ENCODE results near the gene PNRC1. TPM values are rescaled to one million over a fixed set of nuclear protein-coding genes. Genes with fewer than 3 reads are reported as not detected.

PNRC1 gene
- total RNA-seq, 1 donor from 2014 or later: 229 TPM

- ChIA-PET POLR2A (interaction anchor here (10.7 kb wide), 1 partner anchor 58 kb away, joined by 158 read pairs; the partner anchor contains the start of gene PM20D2), CTCF (interaction anchor here (0.6 kb wide), 1 partner anchor 12 kb away, joined by 3 read pairs; no protein-coding TSS in a partner anchor)
- no peaks in the 10 kb centered on the region for H3K27me3 Mint-ChIP-seq
- no peak for ATAC-seq (ENCODE audit: low read depth)
- H3K9me3 Mint-ChIP-seq: no peaks in the 10 kb centered on the region
- intact Hi-C loops (cut with micrococcal nuclease): loop anchor here (10.0 kb wide), 1 partner anchor 1197 kb away; no protein-coding TSS in a partner anchor
- H3K4me1 Mint-ChIP-seq: peaks cover 55% of the 10 kb centered on the region
- H3K36me3 Mint-ChIP-seq (ENCODE audit: low read depth): peaks cover 38% of the 10 kb centered on the region
- no peak for TF ChIP-seq CTCF (IDR thresholded peaks at IDR 0.05)
- no peak overlapping the region for H3K27ac Mint-ChIP-seq
- DNase-seq: no peak
- H3K4me3 Mint-ChIP-seq: no peak overlapping the region
These were observed 7.3 kb downstream of the PNRC1 start for GRCh38 chr6:89087881-89088280.

GRCh38 chr6:89098461-89098860 is 17.9 kb downstream of the PNRC1 start:
- ChIA-PET CTCF (interaction anchor here (0.8 kb wide), 1 partner anchor 274 kb away, joined by 3 read pairs; no protein-coding TSS in a partner anchor), POLR2A (interaction anchor here (2.3 kb wide), 1 partner anchor 18 kb away, joined by 7 read pairs; the partner anchor contains the start of gene PNRC1)
- H3K36me3 Mint-ChIP-seq (ENCODE audit: low read depth): no peaks in the 10 kb centered on the region
- ATAC-seq (ENCODE audit: low read depth): no peak
- no peak overlapping the region for H3K27ac Mint-ChIP-seq
- no peaks in the 10 kb centered on the region for H3K4me1 Mint-ChIP-seq
- no peak for TF ChIP-seq CTCF (IDR thresholded peaks at IDR 0.05)
- DNase-seq: no peak
- H3K4me3 Mint-ChIP-seq: no peak overlapping the region
- H3K27me3 Mint-ChIP-seq: no peaks in the 10 kb centered on the region
- no peaks in the 10 kb centered on the region for H3K9me3 Mint-ChIP-seq
- intact Hi-C loops (cut with micrococcal nuclease): no loop called here

- H3K4me1 Mint-ChIP-seq: no peaks in the 10 kb centered on the region
- CTCF ChIA-PET: interaction anchor here (0.7 kb wide), 1 partner anchor 23 kb away, joined by 3 read pairs; no protein-coding TSS in a partner anchor
- no peak for ATAC-seq (ENCODE audit: low read depth)
- H3K9me3 Mint-ChIP-seq: no peaks in the 10 kb centered on the region
- no peak for DNase-seq
- intact Hi-C loops (cut with micrococcal nuclease): no loop called here
- POLR2A ChIA-PET: interaction anchor here (0.6 kb wide), 1 partner anchor 21 kb away, joined by 4 read pairs; no protein-coding TSS in a partner anchor
- no peaks in the 10 kb centered on the region for H3K27me3 Mint-ChIP-seq
- H3K4me3 Mint-ChIP-seq: no peak overlapping the region
- no peak for TF ChIP-seq CTCF (IDR thresholded peaks at IDR 0.05)
- peaks cover 1% of the 10 kb centered on the region for H3K36me3 Mint-ChIP-seq (ENCODE audit: low read depth)
- no peak overlapping the region for H3K27ac Mint-ChIP-seq
These were observed 19.6 kb downstream of the PNRC1 start for GRCh38 chr6:89100114-89100513.

GRCh38 chr6:89110284-89110683 is 29.7 kb downstream of the PNRC1 start:
- TF ChIP-seq CTCF (IDR thresholded peaks at IDR 0.05): no peak
- ChIA-PET POLR2A (no interaction called here), CTCF (interaction anchor here (0.5 to 1.2 kb wide), 2 partner anchors 16 to 128 kb away, joined by 3 read pairs; no protein-coding TSS in a partner anchor)
- DNase-seq (no peak), ATAC-seq (ENCODE audit: low read depth) (no peak)
- intact Hi-C loops (cut with micrococcal nuclease): no loop called here
- Mint-ChIP-seq H3K27ac (no peak overlapping the region), H3K9me3 (no peaks in the 10 kb centered on the region), H3K27me3 (no peaks in the 10 kb centered on the region), H3K4me1 (no peaks in the 10 kb centered on the region), H3K4me3 (no peak overlapping the region), H3K36me3 (ENCODE audit: low read depth) (peaks cover 1% of the 10 kb centered on the region)

- intact Hi-C loops (cut with micrococcal nuclease): no loop called here
- CTCF ChIA-PET: no interaction called here
- Mint-ChIP-seq H3K27me3 (peaks cover 11% of the 10 kb centered on the region), H3K27ac (no peak overlapping the region), H3K4me1 (peaks cover 3% of the 10 kb centered on the region), H3K36me3 (ENCODE audit: low read depth) (no peaks in the 10 kb centered on the region), H3K4me3 (no peak overlapping the region), H3K9me3 (no peaks in the 10 kb centered on the region)
- no peak for TF ChIP-seq CTCF (IDR thresholded peaks at IDR 0.05)
- POLR2A ChIA-PET: no interaction called here
- DNase-seq (no peak), ATAC-seq (ENCODE audit: low read depth) (no peak)
These were observed 31.4 kb downstream of the PNRC1 start for GRCh38 chr6:89111933-89112332.
